ENCODE data around the gene CDK11B.
"Not testable (repeated sequence)": the region's sequence is repeated elsewhere in the genome, so short reads cannot be mapped to it uniquely, and the experiment has no call there.

The CDK11B gene

GRCh38 chr1:1658583-1659549 lies at the start of gene CDK11B:
CDK11B (minus strand) TSS chr1:1659004; CDS start chr1:1657485, 1,519 bp downstream.
- Histone ChIP-seq H3K4me3 (peak within 1 kb of the TSS; percentile 43 to 69 (median 56)), H3K27ac (peak within 1 kb of the TSS; percentile 66 to 100 (median 98))

DNA sequence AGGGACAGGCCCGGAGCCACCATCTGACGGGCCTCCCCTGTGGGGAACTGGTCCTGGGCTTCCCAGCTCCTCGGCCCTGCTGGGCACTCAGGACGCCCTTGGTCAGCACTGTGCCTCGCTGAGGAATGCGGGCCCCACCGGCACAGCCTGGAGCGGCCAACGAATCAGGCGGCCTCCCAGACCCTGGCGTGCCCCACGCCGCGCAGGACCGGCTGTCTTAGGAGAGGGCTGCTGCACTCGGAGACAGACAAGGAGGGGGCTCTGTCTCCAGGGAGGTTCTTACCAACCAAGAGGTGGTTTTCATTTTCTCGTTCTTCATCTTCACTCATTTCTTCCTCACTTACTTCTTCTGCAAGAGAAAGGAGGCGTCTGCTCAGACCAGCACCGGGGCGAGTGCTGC lies 49.1 kb upstream of the CDK11B start:
- H3K4me3 ChIP-seq, H3K27ac ChIP-seq: not testable (repeated sequence)

DNA sequence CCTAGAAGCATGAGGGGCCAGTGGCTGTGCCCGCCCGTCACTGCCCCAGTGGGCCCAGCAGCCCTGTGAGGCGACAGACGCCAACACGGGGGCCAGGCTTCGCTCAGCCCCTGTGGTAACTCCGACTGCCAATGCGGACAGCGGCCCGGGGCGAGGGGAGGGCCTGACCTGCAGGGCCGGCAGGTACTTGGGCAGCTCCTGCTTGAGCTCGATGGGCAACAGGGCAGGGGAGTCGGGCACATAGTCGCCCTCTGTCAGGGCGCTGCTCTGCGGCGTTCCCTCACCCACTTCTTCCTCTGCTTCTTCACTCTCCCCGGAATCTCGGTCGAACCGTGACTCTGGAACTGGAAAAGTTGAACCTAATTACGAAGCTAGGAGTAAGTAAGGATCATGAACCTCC lies 48.4 kb upstream of the CDK11B start:
- not testable (repeated sequence) for H3K27ac ChIP-seq, H3K4me3 ChIP-seq

DNA sequence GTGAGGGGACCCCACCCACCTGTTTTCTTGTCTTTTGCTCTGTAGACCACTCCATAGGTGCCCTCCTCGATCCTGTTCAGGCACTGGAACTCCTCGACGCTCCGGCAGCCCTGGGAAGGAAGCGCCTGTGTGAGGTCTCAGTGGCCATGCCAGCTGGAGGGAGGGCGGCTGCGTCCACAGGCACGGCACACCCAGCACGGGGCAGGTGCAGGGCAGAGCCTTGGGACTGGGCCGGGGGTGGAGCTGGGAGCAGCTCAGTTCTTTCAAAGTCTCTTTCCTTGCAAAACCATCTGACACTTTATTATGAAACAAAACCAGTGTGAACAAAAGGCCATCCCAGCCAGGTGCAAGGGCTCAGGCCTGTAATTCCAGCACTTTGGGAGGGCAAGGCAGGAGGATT lies 46.8 kb upstream of the CDK11B start:
- not testable (repeated sequence) for H3K4me3 ChIP-seq, H3K27ac ChIP-seq

GRCh38 chr1:1704284-1704957 lies 45.6 kb upstream of the CDK11B start:
- H3K27ac ChIP-seq, H3K4me3 ChIP-seq: not testable (repeated sequence)

DNA sequence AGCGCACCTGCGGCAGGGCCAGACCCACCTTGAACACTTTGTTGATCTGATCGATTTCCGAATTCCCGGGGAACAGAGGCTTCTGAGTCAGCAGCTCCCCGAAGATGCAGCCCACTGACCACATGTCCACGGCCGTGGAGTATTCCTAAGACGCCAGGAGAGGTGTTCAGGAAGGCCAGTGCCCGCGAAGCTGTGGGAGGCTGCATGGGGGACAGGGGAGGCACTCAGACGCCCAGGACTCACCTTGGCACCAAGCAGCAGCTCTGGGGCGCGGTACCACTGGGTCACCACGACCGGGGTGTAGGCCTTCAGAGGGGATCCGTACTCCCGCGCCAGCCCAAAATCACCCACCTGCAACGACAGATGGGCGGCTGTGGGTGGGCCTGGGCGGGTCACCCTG lies 45.0 kb upstream of the CDK11B start:
- no peak overlapping the region for H3K27ac ChIP-seq
- no peak overlapping the region for H3K4me3 ChIP-seq

DNA sequence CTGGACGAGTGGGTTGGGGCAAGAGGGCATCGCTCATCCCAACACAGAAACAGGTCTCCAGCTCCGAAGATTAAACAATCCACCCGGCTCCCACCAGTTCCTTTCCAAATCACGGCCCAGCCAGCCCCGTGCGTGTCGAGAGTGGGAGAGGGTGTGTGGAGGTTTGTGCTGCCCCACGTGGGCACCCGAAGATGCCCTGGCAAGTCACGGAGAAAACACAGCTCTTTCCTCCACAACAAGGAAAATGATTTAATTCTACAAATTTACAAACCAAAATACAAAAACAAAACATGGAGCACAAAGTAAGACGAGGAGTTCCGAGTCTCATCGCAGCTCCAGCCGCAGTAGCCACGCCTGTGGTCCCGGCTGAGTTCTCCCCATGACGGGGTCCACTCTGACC lies 43.7 kb upstream of the CDK11B start:
- not testable (repeated sequence) for H3K27ac ChIP-seq, H3K4me3 ChIP-seq

DNA sequence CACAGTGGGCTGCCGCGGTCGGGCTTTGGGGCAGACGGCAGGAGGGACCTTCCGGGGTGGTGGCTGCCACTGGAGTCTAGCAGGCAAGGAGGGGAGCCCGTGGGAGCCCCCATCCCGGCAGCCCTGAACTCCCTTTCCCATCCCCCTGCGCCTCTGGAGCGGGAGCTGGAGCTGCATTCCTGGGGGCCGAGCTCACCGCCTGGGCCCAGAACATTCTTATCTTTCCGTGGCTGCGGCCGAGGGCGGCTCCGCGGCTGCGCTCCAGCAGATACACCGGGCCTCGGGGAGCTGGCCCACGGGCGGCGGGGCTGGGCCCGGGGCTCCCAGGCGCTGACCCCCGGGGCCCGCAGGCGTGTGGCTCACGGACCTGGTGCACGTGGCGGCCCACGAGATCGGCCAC lies 41.8 kb upstream of the CDK11B start:
- not testable (repeated sequence) for H3K27ac ChIP-seq

GRCh38 chr1:1700067-1700466 lies 41.3 kb upstream of the CDK11B start:
- not testable (repeated sequence) for H3K27ac ChIP-seq, H3K4me3 ChIP-seq

More for the DNA sequence above, 41.8 kb upstream of the CDK11B start:
- not testable (repeated sequence) for H3K4me3 ChIP-seq

DNA sequence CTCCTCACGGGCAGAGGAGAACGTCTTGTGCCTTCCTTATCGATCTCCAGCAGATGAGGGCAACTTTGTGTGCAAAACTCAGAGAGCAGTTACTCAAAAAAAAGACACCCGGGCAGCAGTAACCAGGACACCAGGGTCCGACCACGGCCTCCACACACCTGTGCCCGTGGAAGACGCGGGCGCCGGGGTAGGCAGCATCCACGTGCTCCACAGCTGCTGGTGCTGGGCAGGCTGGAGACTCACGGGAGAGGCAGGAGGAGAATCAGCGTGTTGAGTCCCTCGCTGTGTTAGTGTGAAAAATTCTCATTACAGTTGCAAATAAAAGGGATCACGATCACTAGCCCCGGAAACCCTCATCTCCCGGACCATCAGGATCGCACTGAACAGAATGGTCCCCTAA lies 40.3 kb upstream of the CDK11B start:
- not testable (repeated sequence) for H3K27ac ChIP-seq, H3K4me3 ChIP-seq

GRCh38 chr1:1697358-1698183 lies 38.8 kb upstream of the CDK11B start:
- H3K4me3 ChIP-seq, H3K27ac ChIP-seq: not testable (repeated sequence)

- H3K27ac ChIP-seq, H3K4me3 ChIP-seq: not testable (repeated sequence)
Measured at GRCh38 chr1:1696431-1697357, 37.9 kb upstream of the CDK11B start.

DNA sequence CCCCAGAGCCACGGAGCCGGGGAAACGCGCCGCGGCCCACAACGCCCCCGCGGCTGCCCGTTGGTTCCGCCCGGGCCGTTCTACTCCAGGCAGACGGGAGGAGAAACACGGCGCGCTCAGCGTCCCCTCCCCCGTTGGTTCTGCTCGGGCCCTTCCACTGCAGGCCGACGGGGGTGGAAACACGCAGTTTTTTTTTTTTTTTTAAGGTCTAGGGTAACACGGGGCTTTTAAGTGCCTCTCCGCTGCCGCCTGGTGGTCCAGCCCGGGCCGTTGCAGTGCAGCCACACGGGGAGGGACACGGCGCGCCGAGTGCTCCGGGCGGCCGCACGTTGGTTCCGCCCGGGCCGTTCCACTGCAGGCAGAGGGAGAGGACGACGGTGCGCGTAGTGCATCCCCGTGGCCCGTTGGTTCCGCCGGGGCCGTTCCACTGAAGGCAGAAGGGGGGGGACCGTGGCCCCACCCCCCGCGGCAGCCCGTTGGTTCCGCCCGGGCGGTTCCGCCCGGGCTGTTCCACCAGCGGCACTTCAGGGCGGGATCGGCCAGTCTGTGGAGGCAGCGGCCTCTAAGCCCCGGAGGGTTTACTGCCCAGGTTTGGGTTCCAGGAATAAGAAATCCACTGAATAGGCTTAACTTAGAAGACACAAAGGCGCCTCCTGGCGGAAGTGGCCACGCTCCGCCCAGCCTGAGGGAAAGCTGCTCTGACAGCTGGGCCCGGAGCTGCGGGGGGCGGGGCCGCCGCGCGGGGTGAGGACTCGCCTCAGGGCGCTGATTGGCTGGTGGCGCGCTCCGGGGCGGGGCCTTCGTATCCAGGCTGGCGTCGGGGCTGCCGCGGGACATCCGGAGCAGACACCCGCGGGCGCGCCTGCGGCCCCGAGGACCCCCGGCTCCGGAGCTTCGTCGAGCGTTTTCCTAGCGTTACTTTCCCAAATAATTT lies 34.2 kb upstream of the CDK11B start, which contains the start of gene SLC35E2B:
TSS of gene SLC35E2B (minus strand) at position 82 of the 934 bp plus-strand sequence. CDS start 16,096 bp downstream, outside the sequence.
- H3K4me3 ChIP-seq = peak within 1 kb of the TSS; percentile 50 to 87 (median 60)
- H3K27ac ChIP-seq = peak within 1 kb of the TSS; percentile 77 to 98 (median 95)

GRCh38 chr1:1692324-1692713 lies 33.5 kb upstream of the CDK11B start:
- H3K27ac ChIP-seq = peak overlapping the region; percentile 77 to 98 (median 95)
- H3K4me3 ChIP-seq = peak overlapping the region; percentile 50 to 87 (median 60)

GRCh38 chr1:1691443-1691842 lies 32.6 kb upstream of the CDK11B start:
- H3K4me3 ChIP-seq = peak overlapping the region in 1 of 7 experiments; percentile 25
- H3K27ac ChIP-seq = not testable (repeated sequence)

- H3K4me3 ChIP-seq, H3K27ac ChIP-seq: not testable (repeated sequence)
Measured at GRCh38 chr1:1689526-1689925, 30.7 kb upstream of the CDK11B start.

DNA sequence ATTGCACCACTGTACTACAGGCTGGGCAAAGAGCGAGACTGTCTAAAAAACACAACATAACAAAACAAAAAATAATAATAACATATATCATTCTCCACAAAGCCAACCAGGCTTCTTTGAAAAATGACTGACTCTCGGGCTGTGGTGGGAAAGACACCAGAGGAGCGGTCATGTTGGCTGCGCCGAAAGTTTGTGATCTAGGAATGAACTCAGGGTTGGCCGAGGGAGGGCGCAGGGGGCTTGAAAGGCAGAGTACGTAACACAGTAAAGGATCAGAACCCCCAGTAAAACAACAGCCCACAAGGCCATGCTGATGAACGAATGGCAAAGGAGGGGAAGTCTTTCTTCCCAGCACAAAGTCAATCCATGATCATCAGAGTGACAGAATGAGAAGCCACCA lies 29.0 kb upstream of the CDK11B start:
- Histone ChIP-seq H3K27ac (no peak overlapping the region), H3K4me3 (no peak overlapping the region)

Data from skin epidermis (tissue), 12 donors.